Activated T-cell treated with anti-CD3 and anti-CD28 coated beads, Interleukin-2, amount 50 U/mL, for 24 hours (primary cell): Measurements from ENCODE around the gene POLR2H.
A peak's percentile ranks its signal among the peaks of the same experiment; 100 is the strongest.

ENCODE experiments used
- DNase-seq: peaks from one replicate; pipeline ENCODE4 v3.0.0-alpha.2; 2020
- H3K27ac Mint-ChIP-seq: 2 replicates; pipeline ENCODE4 v1.8.0; 2020; ENCODE audit warnings: mild to moderate bottlenecking, mixed read lengths
- H3K27me3 Mint-ChIP-seq: 2 replicates; pipeline ENCODE4 v1.8.0; 2020; ENCODE audit warnings: mixed read lengths
- H3K36me3 Mint-ChIP-seq: 2 replicates; pipeline ENCODE4 v1.8.0; 2020; ENCODE audit warnings: low read depth, mixed read lengths
- H3K4me1 Mint-ChIP-seq: 2 replicates; pipeline ENCODE4 v1.8.0; 2020; ENCODE audit warnings: low read depth, mixed read lengths
- H3K4me3 Mint-ChIP-seq: 2 replicates; pipeline ENCODE4 v1.8.0; 2020; ENCODE audit warnings: mild to moderate bottlenecking, moderate library complexity, mixed read lengths
- H3K9me3 Mint-ChIP-seq: 2 replicates; pipeline ENCODE4 v1.8.0; 2020; ENCODE audit warnings: mixed read lengths

The POLR2H gene

DNA sequence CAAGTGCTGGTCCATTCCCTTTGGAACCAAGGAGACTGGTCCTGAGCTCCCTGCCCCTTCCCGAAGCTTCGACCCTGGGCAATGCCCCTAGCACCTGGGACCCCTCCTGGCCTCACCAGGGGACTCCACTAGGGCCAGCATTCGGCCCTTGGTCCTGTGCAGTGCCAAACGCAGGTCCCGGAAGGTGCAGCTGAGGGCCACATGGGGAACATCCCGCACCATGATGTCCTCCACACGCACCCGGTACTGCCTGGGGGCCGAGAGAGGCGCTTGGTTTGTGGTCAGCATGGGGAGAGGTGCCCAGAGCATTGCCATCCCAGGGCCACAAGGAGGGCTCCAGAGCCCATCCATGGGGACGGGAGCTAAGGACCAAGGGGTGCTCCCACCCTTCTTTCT lies 8.0 kb upstream of the POLR2H start:
- no peaks in the 10 kb centered on the region for H3K27me3 Mint-ChIP-seq
- H3K4me1 Mint-ChIP-seq = peaks cover 3% of the 10 kb centered on the region

GRCh38 chr3:184354121-184354728 lies 7.3 kb upstream of the POLR2H start:
- H3K9me3 Mint-ChIP-seq = no peaks in the 10 kb centered on the region
- H3K36me3 Mint-ChIP-seq = peaks cover 22% of the 10 kb centered on the region
- peaks cover 3% of the 10 kb centered on the region for H3K4me1 Mint-ChIP-seq
- no peak overlapping the region for H3K4me3 Mint-ChIP-seq
- DNase-seq = peak; percentile 80
- no peaks in the 10 kb centered on the region for H3K27me3 Mint-ChIP-seq
- H3K27ac Mint-ChIP-seq = peak overlapping the region; percentile 40

More for the DNA sequence above, 8.0 kb upstream of the POLR2H start:
- Mint-ChIP-seq H3K9me3 (no peaks in the 10 kb centered on the region), H3K4me3 (no peak overlapping the region), H3K36me3 (peaks cover 22% of the 10 kb centered on the region), H3K27ac (no peak overlapping the region)
- no peak for DNase-seq

DNA sequence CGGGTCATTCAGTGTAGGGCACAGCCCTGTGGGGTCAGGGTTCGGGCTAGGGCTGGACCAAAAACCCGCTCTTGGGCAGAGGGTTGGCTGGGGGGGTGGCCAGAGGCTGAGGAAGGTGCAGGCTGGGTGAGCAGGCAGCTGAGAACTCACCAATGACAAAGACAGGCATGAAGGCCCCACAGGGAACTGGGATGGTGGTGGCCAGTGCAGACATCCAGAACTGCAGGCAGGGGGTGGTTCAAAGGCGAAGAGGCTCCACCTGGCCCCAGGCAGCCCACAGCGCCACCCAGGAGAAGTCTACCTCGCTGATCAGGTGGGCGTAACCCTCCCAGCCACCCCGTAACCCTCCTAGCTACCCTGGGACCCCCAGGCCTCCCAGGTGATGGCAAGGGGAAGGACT lies 6.8 kb upstream of the POLR2H start:
- Mint-ChIP-seq H3K4me3 (no peak overlapping the region), H3K36me3 (peaks cover 22% of the 10 kb centered on the region), H3K27ac (no peak overlapping the region), H3K9me3 (no peaks in the 10 kb centered on the region), H3K27me3 (no peaks in the 10 kb centered on the region), H3K4me1 (peaks cover 3% of the 10 kb centered on the region)
- no peak for DNase-seq

- Mint-ChIP-seq H3K36me3 (peaks cover 22% of the 10 kb centered on the region), H3K4me3 (no peak overlapping the region), H3K27ac (peak overlapping the region; percentile 26), H3K27me3 (no peaks in the 10 kb centered on the region), H3K4me1 (peaks cover 6% of the 10 kb centered on the region), H3K9me3 (no peaks in the 10 kb centered on the region)
- no peak for DNase-seq
These were observed 6.1 kb upstream of the POLR2H start for GRCh38 chr3:184355261-184356040.

DNA sequence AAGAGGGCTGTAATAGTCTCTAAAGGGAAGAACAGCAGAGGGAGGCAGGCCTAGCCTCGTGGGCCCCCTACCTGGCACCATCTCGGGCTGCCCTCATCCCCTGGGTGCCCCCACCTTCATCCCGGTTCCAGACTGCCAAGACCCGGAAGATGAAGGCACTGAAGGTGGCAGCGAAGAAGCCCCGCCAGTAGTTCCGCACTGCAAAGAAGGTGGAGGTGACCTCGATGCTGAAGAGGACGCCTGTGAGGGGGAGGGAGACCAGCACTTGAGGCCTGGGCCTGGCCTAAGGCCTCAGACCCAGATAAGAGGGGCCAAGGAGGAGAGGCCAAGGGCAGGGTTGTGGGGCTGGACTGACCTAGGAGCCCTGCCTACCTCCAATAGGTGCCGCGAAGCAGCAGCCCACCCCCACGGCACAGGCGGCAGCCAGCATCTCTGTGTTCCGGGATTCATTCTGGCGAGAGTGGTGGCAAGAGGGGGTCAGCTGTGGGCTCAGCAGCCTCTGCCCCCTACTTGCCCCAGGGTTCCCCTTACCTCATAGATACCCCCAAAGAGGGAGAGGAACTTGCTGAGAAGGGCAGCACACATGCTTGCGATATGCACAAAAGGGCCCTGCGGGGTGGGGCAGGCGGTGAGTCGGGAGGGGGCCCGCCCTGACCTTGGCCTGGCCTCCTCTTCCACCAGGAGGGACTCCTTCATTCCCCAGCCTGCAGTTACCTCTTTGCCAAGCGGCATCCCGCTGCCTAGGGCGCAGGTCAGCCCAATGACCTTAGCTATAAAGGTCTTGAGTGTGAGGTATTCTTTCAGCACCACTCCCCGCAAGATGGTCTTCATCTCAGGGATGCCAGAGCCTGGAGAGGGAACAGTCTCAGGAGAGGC lies 4.0 kb upstream of the POLR2H start:
- H3K27ac Mint-ChIP-seq = no peak overlapping the region
- DNase-seq = no peak
- peaks cover 18% of the 10 kb centered on the region for H3K36me3 Mint-ChIP-seq
- no peak overlapping the region for H3K4me3 Mint-ChIP-seq
- peaks cover 11% of the 10 kb centered on the region for H3K4me1 Mint-ChIP-seq
- no peaks in the 10 kb centered on the region for H3K27me3 Mint-ChIP-seq
- H3K9me3 Mint-ChIP-seq = no peaks in the 10 kb centered on the region

- DNase-seq = no peak
- Mint-ChIP-seq H3K4me3 (no peak overlapping the region), H3K4me1 (peaks cover 11% of the 10 kb centered on the region), H3K9me3 (no peaks in the 10 kb centered on the region), H3K27ac (no peak overlapping the region), H3K27me3 (no peaks in the 10 kb centered on the region), H3K36me3 (peaks cover 18% of the 10 kb centered on the region)
These were observed 3.3 kb upstream of the POLR2H start for GRCh38 chr3:184358124-184358767.

DNA sequence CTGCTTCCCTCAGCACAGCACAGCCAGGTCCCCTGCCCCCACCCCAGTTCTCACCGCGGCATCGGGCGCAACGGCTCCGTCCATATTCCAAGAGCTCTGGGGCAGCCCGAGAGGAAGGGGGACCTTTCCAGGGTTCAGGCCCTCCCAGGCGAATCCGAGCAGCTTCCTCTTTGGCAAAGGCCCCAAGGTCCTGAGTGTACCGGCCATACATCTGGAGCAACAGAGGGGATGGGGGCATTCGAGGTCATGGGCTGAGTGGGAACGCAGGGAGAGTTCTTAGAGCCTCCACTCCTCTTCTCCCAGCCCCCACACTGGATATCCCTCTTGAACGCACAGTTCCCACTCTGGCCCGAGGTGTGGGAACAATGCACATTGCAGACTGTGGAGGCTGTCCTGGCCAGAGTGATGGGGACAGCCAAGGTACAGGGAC lies 2.6 kb upstream of the POLR2H start:
- H3K36me3 Mint-ChIP-seq = peaks cover 24% of the 10 kb centered on the region
- H3K27me3 Mint-ChIP-seq = no peaks in the 10 kb centered on the region
- H3K27ac Mint-ChIP-seq = no peak overlapping the region
- DNase-seq = no peak
- peaks cover 10% of the 10 kb centered on the region for H3K4me1 Mint-ChIP-seq
- H3K9me3 Mint-ChIP-seq = no peaks in the 10 kb centered on the region
- H3K4me3 Mint-ChIP-seq = no peak overlapping the region

DNA sequence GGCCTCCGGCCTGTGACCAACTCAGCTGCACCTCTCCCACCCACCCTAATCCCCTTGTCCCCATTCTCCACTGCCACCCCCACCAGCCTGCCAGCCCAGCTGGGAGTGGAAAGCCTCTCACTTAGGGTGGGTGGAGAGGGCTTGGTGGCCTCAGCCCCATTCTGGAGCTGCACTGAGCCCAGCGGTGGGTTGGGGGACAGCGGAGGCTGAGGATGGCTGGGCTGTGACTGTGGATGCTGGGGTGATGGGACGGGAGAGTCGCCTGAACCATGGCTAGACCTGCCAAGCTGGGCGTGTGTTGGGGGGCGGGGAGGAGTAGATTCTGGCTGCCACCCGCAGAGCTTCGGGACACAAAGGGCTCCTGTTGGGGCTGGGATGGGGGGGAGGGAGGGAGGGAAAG lies 1.9 kb upstream of the POLR2H start:
- Mint-ChIP-seq H3K9me3 (no peaks in the 10 kb centered on the region), H3K27ac (no peak overlapping the region), H3K27me3 (no peaks in the 10 kb centered on the region), H3K4me1 (peaks cover 12% of the 10 kb centered on the region), H3K36me3 (peaks cover 31% of the 10 kb centered on the region), H3K4me3 (no peak overlapping the region)
- DNase-seq = no peak

- no peak for DNase-seq
- Mint-ChIP-seq H3K9me3 (no peaks in the 10 kb centered on the region), H3K36me3 (peaks cover 35% of the 10 kb centered on the region), H3K27ac (peak overlapping the region; percentile 73), H3K27me3 (no peaks in the 10 kb centered on the region), H3K4me1 (peaks cover 19% of the 10 kb centered on the region), H3K4me3 (peak overlapping the region; percentile 84)
These were observed 1.2 kb upstream of the POLR2H start for GRCh38 chr3:184360070-184360928.

DNA sequence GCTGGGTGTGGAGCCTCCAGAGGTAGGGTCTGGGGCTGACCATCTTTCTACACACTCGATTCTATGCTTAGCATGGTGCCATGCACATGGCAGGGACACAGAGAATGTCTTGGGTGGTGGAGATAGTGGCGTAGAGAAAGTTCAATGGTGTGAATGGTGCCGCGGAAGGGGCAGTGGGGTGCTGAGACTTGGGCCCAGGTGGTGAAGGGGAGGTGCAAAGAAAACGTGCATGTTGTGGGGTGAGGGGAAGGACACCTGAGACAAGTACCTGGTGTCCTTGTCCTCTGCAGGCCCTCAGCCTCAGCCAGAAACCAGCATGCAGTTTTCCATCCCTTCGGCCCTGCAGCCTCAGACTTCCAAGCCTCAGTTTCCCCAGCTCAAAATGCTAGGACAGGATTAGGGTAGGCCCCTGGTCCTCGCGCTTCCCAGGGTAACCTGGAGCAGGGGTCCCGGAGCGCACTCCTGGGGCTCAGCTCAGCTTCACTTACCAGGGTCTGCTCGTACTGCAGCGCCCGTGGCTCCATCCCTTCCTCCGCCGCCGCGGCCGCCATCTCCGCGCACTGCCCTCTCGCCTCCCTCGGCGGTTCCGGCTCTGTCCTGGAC lies 480 bp upstream of the POLR2H start:
- Mint-ChIP-seq H3K4me1 (peaks cover 23% of the 10 kb centered on the region), H3K9me3 (no peaks in the 10 kb centered on the region), H3K4me3 (peak overlapping the region; percentile 84), H3K36me3 (peaks cover 37% of the 10 kb centered on the region), H3K27me3 (no peaks in the 10 kb centered on the region), H3K27ac (peak overlapping the region; percentile 73)
- no peak for DNase-seq

DNA sequence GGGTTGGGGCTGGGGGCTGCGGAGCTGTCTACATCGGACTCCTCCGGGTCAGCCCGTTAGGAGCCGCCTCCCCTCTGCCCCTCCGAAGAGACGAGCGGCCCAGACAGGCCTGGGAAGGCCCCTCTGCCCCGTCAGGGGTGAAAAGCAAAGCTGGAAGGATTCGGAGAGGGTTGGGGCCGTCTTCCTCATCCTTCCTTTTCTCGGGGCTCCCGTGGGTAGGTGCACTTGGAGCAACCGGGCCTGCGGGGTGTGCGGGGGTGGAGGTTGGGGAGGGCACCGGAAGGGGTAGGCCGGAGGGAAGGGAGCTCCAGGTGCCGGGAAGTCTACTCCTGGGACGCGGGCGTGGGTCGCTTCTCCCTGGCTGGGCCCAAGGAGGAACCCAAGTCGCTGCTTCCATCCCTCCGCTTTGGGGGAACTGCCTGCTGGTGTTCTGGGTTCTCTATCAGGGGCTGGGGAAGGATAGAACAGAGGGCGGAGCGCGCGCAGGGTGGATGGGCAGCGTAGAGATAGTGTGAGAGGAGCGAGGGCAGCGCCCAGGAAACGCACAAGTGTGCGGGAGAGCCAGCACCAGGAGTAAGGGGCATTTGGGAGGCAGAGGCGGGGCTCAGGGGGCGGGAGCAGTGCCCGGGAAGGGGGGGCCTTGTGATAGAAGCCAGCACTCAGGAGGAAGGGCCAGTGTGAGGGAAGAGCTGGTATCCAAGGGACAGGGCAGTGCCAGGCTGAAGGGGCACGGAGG lies 590 bp downstream of the POLR2H start:
- DNase-seq = peak; percentile 81
- peak overlapping the region; percentile 98 for H3K4me3 Mint-ChIP-seq
- H3K27me3 Mint-ChIP-seq = no peaks in the 10 kb centered on the region
- peak overlapping the region; percentile 94 for H3K27ac Mint-ChIP-seq
- H3K9me3 Mint-ChIP-seq = no peaks in the 10 kb centered on the region
- peaks cover 42% of the 10 kb centered on the region for H3K36me3 Mint-ChIP-seq
- H3K4me1 Mint-ChIP-seq = peaks cover 31% of the 10 kb centered on the region

GRCh38 chr3:184362668-184363546 lies 1.4 kb downstream of the POLR2H start:
- DNase-seq = peak; percentile 94
- Mint-ChIP-seq H3K9me3 (no peaks in the 10 kb centered on the region), H3K27me3 (no peaks in the 10 kb centered on the region), H3K36me3 (peaks cover 51% of the 10 kb centered on the region), H3K4me1 (peaks cover 34% of the 10 kb centered on the region), H3K27ac (peak overlapping the region; percentile 99), H3K4me3 (peak overlapping the region; percentile 98)
